LHCN-M2 (cell line): ENCODE results near the gene DGKZ. TPM values are rescaled to one million over a fixed set of nuclear protein-coding genes. Genes with fewer than 3 reads are reported as not detected.

Source experiments
- DNase-seq: peaks from one replicate; pipeline ENCODE4 v3.0.0-alpha.2; 2012; ENCODE audit warnings: low read depth
- total RNA-seq: library from RNA; depleted of rRNA; stranded (reverse); fragments of >200 nt; gene quantifications from 2 replicates; pipeline ENCODE4 v1.2.3, GENCODE V29; 2014

Gene DGKZ
- total RNA-seq, 1 experiment from 2014 or later: 69.7 TPM

DNA sequence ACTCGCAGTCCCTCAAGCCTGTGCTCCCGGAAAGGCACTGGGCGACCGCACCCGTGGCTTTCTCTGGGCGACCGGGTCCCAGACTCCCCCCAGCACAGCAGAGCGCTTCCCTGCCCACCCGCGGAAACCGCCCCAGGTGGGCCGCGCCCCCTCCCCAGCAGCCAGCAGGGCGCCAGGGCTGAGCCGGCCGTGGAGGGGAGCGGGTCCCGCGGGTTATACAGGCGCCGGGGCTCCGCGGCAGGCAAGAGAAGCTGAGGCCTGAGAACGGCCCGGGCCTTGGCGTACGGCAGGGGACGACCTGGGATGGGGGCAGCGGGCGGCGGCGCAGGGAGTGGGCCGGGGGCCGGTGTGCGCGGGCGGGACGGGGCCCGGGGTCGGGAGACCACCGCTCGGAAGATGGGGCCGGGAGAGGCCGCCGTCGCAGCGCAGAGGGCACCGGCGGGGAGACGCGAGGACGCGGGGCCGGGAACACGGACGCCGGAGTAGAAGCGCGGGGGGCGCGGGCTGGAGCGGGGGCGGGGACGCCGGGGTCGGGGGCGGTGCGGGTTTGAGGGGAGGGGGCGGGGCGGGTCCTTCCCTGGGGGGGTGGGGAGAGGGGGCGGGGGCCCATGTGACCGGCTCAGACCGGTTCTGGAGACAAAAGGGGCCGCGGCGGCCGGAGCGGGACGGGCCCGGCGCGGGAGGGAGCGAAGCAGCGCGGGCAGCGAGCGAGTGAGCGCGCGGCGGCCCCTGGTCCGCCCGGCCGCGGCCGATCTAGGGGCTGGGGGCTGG, 34.0 kb downstream of the DGKZ start, which contains the start of gene MDK:
Gene MDK (plus strand): TSS at position 622 of the 771 bp plus-strand sequence. CDS start 389 bp downstream, outside the sequence.
- no peak for DNase-seq

GRCh38 chr11:46381819-46382645, 34.8 kb downstream of the DGKZ start:
- DNase-seq: no peak

DNA sequence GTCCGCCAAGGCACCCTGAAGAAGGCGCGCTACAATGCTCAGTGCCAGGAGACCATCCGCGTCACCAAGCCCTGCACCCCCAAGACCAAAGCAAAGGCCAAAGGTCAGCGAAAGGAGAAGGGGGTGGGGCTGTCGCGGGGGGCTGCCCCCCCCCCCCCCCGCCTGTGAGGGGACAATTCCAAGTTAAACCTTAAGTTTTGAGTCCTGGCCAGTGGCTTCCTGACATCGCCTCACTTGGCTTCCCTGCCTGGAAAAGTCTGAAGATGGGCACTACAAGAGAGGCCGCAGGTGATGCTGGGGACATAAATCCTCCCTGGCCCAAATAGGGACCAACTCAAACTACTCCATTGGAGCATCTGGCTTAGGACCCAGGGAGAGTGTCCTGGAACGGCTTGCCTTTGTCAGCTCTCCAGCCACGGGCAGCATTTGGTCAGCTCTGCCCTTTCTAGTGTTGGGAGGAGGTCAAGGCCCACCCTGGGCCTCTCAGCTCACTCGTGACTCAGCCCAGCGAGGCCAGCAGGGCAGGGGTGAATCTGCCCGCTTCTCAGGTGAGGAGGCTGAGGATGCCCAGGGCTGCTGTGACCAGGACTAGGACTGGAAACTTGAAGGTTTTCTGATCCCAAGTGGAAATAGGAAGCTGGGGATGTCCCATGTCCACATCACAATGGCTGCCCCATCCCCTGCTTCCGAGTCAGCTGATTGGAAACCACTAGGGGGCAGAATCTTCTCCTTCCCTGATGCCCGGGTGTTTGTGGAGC, 35.6 kb downstream of the DGKZ start:
- peak; percentile 59 for DNase-seq

- no peak for DNase-seq
These were observed 36.1 kb downstream of the DGKZ start for GRCh38 chr11:46383404-46383758.

DNA sequence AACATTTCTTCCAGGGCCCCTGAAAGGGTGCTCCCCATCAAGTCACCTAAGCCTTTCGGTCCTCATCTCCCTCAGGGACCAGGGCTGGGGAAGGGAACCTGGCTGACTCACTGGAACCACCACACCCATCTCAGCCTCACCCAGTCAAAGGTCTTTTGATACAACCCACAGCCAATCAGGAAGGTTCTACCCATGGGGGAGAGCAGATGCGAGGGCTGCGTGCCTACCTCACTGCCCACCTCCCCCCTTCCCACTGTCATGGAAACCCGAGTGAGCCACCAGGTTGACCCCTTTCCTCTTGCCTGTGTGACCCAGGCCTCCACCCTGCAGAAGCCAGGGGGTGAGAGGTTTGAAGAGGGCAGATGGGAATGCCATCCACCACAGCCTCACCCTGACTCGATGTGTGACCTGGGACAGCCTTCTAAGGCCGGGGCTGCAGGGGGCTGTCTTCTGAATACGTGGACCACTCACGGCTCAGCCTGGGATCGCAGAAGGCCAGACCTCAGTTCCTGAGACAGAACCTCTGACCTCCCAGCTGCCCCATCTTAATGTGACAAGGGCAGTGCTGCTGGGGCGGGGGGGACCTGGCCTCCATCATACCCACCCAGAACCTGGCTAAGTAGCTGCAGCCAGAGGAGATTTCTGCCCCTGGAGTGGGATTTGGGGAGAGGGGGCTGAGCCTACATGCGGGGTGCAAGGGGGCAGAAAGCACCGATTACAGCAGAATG, 36.9 kb downstream of the DGKZ start:
- no peak for DNase-seq

GRCh38 chr11:46385169-46386004, 38.1 kb downstream of the DGKZ start:
- no peak for DNase-seq

- DNase-seq: no peak
These were observed 38.8 kb downstream of the DGKZ start for GRCh38 chr11:46386005-46386578.

DNA sequence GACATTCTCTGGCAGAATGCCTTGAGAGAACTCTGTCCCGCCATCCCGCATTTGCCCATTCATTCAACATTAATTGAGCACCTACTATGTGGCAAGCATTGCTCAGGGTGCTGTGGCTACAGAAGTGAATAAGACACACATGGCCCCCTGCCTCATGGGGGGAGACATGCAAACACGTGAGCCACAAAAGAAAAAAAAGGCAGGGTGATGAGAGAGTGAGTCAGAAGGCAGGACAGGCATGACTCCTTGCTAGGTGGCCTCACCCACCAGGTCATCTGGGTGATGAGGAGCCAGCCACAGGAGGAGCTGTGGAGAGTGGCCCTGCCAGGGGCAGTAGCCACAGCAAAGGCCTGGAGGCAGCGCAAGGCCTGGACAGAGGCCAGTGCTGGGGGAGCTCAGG, 39.4 kb downstream of the DGKZ start:
- DNase-seq: no peak

DNA sequence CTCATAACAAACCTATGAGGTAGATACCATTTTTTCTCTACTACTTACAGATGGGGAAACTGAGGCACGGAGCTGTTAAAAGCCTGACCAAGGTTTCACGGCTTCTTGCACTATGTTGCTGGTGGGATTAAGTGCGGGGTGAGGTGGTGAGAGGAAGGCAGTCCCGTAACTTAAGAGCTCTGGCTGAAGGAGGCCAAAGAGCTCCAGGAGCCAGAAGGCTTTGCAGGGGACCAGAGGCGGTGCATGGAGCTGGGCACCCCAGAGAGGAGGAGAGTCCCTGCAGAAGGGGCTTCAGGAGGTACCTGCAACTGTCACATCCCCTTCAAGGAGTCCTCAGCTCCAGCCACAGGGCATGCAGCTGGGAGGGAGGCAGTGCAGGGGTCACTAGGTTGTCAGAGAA, 40.2 kb downstream of the DGKZ start:
- no peak for DNase-seq

- DNase-seq: no peak
These were observed 40.8 kb downstream of the DGKZ start for GRCh38 chr11:46387919-46388618.

DNA sequence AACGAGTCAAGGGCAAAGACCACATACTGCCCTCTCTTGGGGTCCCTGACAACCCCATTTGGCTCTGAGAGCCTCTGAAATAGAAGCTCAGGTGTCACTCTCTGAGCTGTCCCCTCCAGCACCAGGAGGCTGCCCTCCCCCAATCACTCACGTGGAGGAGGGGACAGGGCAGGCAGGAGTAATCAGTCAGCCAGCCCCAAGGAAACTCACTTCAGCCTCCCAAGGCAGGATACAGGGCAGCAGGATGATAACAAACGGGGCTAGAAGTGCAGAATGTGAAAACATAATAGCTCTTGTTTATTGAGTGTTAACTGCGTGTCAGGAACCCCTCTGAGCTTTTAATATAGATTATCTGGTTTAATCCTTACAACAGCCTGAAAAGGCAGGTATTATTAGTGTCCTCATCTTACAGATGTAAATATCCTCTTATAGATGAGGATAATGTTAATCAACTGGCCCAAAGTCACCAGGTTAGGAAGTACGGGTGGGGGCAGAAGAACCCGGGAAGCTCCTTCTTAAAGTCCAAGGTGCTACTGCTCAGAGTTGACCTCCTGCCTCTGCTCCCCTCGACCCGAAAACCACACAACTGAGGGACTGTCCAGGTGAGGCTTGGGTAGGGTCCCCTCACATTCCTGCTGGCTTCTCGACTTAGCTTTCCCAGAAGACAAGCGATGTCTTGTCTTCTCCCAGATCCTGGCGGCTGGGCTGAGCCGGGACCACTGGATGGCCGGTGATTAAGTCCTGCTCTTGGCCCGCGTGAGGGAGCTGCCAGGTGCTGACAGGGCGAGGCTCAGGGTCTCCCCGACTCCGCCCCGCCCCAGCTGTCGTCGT, 41.6 kb downstream of the DGKZ start:
- DNase-seq: no peak

DNA sequence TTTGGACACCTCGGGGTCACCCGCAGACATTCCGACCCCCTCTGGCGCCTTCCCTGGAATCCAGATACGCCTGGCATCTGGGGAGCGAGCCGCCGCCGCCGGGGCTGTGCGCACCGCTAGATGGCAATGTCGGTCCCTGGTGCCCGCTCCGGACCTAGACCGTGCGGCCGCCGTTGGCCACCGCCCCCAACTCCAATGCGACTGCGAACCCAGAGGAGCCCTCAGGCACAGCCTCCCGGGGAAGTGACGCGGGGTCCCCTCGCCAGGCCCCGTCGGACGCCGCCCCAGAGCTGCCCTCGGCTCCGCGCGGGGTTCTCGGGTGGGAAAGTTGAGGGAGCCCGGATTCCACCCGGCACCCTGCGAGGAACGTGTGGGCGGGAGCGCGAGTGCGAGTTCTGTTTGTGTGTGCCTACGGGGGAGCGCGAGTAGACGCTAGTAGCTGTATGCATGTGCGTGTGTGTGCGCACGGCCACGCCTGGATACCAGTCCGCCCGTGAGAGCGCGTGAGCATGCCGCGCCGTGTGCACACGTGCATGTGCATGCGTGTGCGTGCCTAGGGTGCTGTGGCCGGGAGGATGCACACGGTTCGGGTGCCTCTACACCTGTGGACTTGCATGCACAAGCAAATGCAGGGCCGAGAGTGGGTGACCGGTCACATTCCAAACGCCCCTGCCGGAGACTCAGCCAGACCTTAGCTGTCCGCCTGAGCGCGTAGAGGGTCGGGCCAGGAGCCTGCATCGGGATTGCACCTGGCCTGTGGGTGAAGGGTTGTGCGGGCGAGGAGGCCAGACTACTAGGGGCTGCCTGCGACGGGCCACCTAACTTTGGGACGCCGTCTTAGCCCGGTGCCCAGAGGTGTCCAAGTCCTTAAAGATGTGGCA, 42.4 kb downstream of the DGKZ start:
- peak; percentile 54 for DNase-seq

- DNase-seq: no peak
These were observed 43.3 kb downstream of the DGKZ start for GRCh38 chr11:46390331-46391171.

DNA sequence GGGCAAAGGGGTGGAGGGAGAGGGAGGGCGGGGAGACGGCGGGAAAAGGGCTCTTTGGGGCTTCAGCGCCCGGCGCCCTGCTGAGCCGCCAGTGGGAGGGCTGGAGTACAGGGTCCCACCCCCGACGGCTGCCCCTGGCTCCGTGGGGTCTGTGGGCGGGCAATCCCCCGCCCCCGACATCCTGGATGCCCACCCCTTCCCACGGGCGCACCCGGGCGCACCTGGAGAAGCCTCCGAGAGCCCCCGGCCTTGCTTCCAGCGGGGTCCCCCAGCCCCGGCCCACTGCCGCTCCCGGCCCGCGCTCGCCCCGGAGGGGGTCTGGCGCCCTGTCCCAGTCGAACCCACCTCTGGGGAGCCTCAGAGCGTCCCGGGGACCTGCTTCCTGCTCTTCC, 43.9 kb downstream of the DGKZ start:
- no peak for DNase-seq

GRCh38 chr11:46391578-46392420, 44.5 kb downstream of the DGKZ start, which contains the start of gene CHRM4:
CHRM4 (minus strand) TSS chr11:46391776; CDS start chr11:46386557, 5,219 bp downstream.
- DNase-seq: peak; percentile 41
